NB4 (cell line): ENCODE data around the gene MYH9.

ENCODE experiments used
- DNase-seq: peaks from one replicate; pipeline ENCODE4 v3.0.0; 2010; ENCODE audit warnings: low read depth
- H3K4me3 ChIP-seq: one replicate; pipeline ENCODE4 v1.5.1; 2011; ENCODE audit warnings: mild to moderate bottlenecking, low read depth, low read length, moderate library complexity
- MYC ChIP-seq: IDR thresholded peaks from 2 replicates; pipeline ENCODE4 v1.6.1; 2011; ENCODE audit warnings: low read depth, low read length
- POLR2A ChIP-seq: IDR thresholded peaks from 2 replicates; pipeline ENCODE4 v1.6.1; 2011; ENCODE audit warnings: mild to moderate bottlenecking; ENCODE audit not compliant: insufficient read length; ENCODE audit errors: extremely low read depth
- TF ChIP-seq, protein P1 (sequence below): IDR thresholded peaks from 2 replicates; pipeline ENCODE4 v1.6.1; 2011; ENCODE audit warnings: low read depth, low read length
- TF ChIP-seq, protein P2 (sequence below): IDR thresholded peaks from one replicate; pipeline ENCODE4 v1.5.1; 2012; ENCODE audit warnings: low read depth, low read length

Gene MYH9

DNA sequence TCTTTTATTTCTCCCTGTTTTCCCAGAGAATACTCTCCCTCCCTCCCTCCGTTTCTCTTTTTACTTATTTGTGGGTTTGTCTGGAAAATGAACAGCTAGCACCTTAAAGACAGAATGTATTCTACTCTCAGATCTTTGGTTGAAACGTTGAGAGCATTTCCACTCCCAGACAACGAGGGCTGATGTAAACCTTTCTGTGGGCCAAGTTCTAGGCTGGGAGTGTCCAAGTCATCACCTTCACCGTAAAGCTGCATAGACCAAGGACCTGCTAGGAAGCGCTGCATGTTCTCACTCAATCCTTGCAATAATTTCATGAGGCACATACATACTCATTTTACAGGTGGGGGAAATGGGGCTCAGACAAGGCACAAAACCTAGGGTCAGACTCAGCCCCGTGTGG lies 32.4 kb downstream of the MYH9 start:
- no peak overlapping the region for H3K4me3 ChIP-seq
- no peak for TF ChIP-seq MYC
- TF ChIP-seq, protein P1, sequence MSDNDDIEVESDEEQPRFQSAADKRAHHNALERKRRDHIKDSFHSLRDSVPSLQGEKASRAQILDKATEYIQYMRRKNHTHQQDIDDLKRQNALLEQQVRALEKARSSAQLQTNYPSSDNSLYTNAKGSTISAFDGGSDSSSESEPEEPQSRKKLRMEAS: no peak

DNA sequence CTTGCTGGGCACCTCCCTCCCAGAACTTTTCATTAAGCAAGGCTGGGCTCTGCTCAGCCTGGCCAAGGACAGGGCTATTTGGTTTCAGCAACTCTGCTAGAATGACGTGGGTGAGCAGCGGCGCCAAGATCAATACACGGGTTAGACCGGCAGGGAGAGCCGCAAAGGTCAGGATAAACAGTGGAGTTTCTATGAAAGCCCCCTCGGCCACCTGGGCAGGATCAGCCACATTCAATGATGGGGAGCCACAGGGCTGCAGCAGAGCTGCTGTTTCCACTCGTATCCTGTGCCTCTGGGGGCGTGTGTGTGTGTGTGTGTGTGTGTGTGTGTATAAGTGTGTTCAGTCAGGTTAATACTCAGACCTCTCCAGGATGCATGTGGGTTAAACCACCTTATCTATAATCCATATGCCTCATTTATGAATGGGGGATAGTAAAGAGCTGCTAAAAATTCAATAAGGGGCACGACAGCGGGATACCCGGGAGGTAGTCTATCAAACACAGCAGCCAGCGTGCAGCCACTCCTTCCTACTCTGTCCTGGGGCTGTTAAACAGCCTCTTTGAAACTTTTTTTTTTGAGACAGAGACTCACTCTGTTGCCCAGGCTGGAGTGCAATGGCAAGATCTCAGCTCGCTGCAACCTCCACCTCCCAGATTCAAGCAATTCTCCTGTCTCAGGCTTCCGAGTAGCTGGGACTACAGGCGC lies 34.8 kb downstream of the MYH9 start:
- TF ChIP-seq, protein P2, sequence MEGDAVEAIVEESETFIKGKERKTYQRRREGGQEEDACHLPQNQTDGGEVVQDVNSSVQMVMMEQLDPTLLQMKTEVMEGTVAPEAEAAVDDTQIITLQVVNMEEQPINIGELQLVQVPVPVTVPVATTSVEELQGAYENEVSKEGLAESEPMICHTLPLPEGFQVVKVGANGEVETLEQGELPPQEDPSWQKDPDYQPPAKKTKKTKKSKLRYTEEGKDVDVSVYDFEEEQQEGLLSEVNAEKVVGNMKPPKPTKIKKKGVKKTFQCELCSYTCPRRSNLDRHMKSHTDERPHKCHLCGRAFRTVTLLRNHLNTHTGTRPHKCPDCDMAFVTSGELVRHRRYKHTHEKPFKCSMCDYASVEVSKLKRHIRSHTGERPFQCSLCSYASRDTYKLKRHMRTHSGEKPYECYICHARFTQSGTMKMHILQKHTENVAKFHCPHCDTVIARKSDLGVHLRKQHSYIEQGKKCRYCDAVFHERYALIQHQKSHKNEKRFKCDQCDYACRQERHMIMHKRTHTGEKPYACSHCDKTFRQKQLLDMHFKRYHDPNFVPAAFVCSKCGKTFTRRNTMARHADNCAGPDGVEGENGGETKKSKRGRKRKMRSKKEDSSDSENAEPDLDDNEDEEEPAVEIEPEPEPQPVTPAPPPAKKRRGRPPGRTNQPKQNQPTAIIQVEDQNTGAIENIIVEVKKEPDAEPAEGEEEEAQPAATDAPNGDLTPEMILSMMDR: no peak
- no peak for DNase-seq
- no peak overlapping the region for H3K4me3 ChIP-seq

More for the DNA sequence above, 32.4 kb downstream of the MYH9 start:
- DNase-seq: peak; percentile 9

DNA sequence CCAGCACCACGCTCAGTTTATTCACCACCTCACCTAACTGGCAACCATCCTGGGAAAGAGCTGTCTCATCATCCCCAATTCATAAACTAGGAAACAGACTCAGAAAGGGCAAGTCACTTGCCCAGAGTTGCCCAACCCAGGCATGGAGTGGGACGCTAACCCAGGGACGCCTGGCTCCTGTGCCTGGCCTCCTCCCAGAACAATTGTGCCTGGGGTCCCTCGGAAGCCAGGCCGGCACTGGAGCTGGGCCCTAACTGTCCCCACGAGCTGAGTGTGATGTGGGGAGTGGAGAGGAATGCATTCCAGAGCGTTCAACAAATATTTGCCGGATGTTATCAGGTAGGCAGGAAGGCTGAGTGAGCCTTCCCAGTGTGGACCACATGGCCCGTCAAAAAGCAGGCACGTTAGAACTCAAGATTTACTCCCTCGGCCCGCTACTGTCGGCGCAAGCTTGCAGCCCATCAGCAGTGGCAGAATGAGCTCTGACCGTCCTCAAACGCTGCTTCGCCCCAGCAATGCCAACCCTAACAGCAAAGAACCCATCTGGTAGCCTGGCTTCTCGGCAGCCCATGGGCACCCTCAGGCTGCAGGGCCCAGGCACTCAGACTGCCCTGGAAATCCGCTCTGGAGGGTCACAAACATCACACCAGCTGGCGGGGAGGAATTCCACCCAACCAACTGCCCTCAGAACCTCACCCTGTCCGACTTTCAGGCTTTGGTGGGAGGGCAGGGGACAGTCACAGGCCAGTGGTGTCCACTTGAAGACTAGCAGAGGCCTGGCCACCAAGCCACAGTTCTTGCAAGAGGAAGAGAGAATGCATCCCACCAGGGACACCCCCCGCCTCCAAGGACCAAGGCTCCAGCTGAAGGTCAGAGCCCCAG lies 35.6 kb downstream of the MYH9 start:
- DNase-seq: no peak
- H3K4me3 ChIP-seq: no peak overlapping the region
- TF ChIP-seq, protein P2: no peak
- TF ChIP-seq MYC (no peak), POLR2A (no peak)
- TF ChIP-seq, protein P1: no peak

DNA sequence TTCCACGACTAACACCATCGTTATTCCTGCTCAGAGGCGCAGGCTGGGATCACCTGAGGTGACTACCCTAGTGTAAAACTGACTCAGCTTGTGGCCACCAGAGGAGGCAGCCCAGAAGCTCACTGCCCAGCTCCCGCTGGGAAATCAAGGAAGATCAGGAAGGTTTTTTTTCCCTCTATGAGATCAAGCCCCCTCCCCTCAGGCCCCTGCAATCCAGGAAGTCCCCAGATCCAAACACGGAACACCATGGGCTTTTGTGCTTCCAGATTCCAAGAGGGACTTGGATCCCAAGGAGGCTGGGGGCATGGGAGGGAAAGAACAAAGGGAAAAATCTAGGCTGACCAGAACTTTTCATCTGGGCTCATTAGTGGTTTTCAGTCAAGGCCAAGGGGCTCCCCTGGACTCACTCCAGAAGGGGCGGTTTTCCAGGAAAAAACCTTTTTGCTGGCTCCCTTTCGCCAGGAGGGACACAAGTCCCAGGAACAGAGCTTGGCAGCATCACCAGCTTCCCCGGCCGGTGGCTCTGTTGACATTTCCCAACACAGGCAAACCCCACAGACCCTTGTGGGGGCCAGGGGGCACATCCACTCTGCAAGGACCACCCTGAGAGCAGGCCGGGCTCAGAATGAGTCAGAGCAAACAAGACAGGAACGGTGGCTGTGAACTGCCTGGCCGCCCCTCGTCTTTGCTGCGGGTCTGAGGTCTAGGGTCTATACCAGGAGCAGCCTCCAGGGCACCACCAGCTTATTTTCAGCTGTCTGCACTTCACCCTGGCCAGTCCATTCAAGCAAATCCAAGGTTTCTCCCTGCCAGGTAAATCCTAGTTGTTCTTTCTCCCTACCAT lies 36.8 kb downstream of the MYH9 start:
- no peak for DNase-seq
- TF ChIP-seq MYC: no peak
- H3K4me3 ChIP-seq: no peak overlapping the region

DNA sequence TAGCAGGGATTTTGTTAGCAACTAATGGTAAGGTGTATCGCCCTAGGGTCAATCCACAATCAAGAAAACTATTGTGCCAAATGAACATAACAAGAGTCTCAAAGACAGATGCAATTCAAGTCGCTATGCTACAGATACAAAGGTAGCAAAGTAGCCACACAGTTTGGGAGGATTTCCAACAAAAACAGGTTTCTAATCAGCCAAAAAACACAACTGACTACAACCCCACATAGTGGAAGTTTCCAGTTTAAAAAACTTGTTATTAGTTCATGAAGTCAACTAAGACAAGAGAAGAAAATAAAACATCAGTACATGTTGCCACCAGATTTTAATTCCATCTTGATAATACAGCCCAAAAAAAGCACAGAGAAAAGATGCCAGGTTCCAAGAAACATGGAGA lies 38.0 kb downstream of the MYH9 start:
- no peak for TF ChIP-seq POLR2A
- TF ChIP-seq, protein P2: no peak
- TF ChIP-seq, protein P1: no peak
- TF ChIP-seq MYC: no peak
- H3K4me3 ChIP-seq: no peak overlapping the region
- DNase-seq: no peak

DNA sequence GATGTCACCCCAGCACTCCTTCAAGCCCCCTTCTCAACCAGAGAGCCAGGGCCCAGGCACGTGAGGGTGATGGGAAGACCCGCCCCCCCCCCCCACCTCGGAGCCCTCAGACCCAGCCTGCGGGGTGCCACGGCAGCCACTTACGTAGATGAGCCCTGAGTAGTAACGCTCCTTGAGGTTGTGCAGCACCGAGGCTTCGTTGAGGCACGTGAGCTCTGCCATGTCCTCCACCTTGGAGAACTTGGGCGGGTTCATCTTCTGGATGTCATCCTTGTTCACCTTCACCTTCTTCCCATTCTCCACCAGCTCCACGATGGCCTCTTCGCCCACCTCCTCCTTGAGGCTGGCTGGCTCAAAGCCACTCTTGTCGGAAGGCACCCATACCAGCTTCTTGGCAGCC lies 39.0 kb downstream of the MYH9 start:
- DNase-seq: no peak
- TF ChIP-seq POLR2A (no peak), MYC (no peak)
- TF ChIP-seq, protein P2: no peak
- TF ChIP-seq, protein P1: no peak
- H3K4me3 ChIP-seq: no peak overlapping the region
